Stimulated activated CD8-positive, alpha-beta memory T cell treated with anti-CD3 and anti-CD28 coated beads, Interleukin-15, amount 100 ng/mL, for 1 hour (primary cell): Measurements from ENCODE around the gene SREBF2.
A peak's percentile ranks its signal among the peaks of the same experiment; 100 is the strongest.
"Not testable (repeated sequence)": the region's sequence is repeated elsewhere in the genome, so short reads cannot be mapped to it uniquely, and the experiment has no call there.

Experiments
- DNase-seq: peaks from one replicate; pipeline ENCODE4 v3.0.0-alpha.2; 2020; ENCODE audit warnings: low read depth

SREBF2 gene

GRCh38 chr22:41821471-41822316 lies 11.2 kb upstream of the SREBF2 start:
- DNase-seq, result no peak

- no peak for DNase-seq
These were observed 10.4 kb upstream of the SREBF2 start for GRCh38 chr22:41822317-41823057.

- no peak for DNase-seq
These were observed 9.1 kb upstream of the SREBF2 start for GRCh38 chr22:41823797-41824196.

- DNase-seq, result no peak
These were observed 7.5 kb upstream of the SREBF2 start for GRCh38 chr22:41825376-41825775.

- DNase-seq, result no peak
These were observed 6.9 kb upstream of the SREBF2 start for GRCh38 chr22:41826021-41826420.

- DNase-seq, result no peak
These were observed 6.2 kb upstream of the SREBF2 start for GRCh38 chr22:41826430-41827383.

GRCh38 chr22:41827671-41828070 lies 5.2 kb upstream of the SREBF2 start:
- DNase-seq, result no peak

GRCh38 chr22:41828516-41828915 lies 4.4 kb upstream of the SREBF2 start:
- DNase-seq, result no peak

- DNase-seq, result no peak
These were observed 2.7 kb upstream of the SREBF2 start for GRCh38 chr22:41830174-41830573.

GRCh38 chr22:41831383-41831782 lies 1.5 kb upstream of the SREBF2 start:
- DNase-seq, result no peak

- DNase-seq, result no peak
These were observed 915 bp upstream of the SREBF2 start for GRCh38 chr22:41831828-41832552.

- peak; percentile 5 for DNase-seq
These were observed 582 bp downstream of the SREBF2 start for GRCh38 chr22:41833369-41834004.

- no peak for DNase-seq
These were observed 1.4 kb downstream of the SREBF2 start for GRCh38 chr22:41834005-41834944.

- not testable (repeated sequence) for DNase-seq
These were observed 2.6 kb downstream of the SREBF2 start for GRCh38 chr22:41835462-41835861.

GRCh38 chr22:41836551-41836950 lies 3.6 kb downstream of the SREBF2 start:
- DNase-seq, result no peak

- DNase-seq, result no peak
These were observed 6.1 kb downstream of the SREBF2 start for GRCh38 chr22:41838842-41839618.

GRCh38 chr22:41840216-41840615 lies 7.3 kb downstream of the SREBF2 start:
- no peak for DNase-seq

GRCh38 chr22:41841085-41841712 lies 8.3 kb downstream of the SREBF2 start:
- no peak for DNase-seq
